Measurements from ENCODE around the gene PDE8B.

Gene PDE8B, protein sequence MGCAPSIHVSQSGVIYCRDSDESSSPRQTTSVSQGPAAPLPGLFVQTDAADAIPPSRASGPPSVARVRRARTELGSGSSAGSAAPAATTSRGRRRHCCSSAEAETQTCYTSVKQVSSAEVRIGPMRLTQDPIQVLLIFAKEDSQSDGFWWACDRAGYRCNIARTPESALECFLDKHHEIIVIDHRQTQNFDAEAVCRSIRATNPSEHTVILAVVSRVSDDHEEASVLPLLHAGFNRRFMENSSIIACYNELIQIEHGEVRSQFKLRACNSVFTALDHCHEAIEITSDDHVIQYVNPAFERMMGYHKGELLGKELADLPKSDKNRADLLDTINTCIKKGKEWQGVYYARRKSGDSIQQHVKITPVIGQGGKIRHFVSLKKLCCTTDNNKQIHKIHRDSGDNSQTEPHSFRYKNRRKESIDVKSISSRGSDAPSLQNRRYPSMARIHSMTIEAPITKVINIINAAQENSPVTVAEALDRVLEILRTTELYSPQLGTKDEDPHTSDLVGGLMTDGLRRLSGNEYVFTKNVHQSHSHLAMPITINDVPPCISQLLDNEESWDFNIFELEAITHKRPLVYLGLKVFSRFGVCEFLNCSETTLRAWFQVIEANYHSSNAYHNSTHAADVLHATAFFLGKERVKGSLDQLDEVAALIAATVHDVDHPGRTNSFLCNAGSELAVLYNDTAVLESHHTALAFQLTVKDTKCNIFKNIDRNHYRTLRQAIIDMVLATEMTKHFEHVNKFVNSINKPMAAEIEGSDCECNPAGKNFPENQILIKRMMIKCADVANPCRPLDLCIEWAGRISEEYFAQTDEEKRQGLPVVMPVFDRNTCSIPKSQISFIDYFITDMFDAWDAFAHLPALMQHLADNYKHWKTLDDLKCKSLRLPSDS

DNA sequence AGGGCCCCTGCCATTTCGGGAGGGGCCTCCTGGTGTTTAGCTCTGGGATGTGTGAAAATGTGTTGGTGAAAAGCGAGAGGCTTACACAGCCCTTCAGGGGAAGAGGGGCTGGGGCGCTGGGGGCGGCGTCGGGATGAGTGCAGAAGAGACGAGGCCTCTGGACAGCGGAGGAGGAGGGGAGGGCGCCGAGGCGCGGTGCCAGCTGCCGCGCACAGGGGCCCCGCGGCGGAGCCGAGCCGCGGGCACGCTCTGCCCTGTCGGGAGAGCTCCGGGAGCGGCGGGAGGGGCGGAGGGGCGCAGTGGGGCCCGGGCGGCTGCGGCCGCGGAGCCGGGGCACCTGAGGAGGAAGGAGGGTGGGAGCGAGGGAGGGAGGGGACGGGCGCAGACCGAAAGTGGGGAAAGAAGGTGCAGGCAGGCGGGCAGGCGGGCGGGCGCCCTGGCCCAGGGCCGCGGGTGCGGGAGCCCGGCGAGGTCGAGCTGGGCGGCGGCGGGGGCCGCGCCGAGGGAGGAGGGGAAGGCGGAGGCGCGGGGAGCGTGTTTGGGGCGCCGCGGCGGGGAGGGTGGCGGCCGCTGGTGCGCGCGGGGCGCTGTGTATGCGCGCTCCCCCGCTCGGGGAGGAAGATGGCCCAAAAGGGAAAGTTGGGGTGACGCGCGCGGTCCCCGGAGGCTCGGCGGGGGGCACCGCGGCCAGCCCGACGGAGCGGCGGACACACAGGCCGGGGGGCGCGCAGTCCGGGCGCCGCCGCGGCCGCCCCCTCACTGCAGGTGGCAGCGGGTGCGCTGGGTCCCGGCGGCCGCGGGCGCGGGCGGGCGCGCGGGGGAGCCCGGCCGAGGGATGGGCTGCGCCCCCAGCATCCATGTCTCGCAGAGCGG lies at the start of gene PDE8B:
TSS of gene PDE8B (plus strand) at position 590 of the 873 bp plus-strand sequence. CDS start at position 836, 246 bp downstream.
- no peak for DNase-seq

DNA sequence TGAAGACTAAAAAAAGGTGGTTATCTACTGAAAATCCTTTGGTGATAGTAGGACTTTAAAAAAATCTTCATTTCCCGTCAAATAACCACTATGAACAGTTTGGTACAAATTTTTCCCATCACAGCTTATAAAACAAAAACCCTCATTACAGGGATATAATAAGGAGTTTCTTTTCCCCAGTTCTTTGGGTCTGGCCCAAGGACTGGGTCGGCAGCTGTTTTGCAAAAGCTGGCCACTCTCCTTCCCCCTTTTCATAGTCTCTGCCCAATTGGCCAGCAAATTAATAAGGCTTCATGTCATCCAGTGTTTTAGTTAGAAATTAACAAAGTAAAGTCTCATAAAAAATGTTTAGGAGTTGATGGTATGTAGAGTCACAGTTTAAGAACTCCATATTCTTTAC lies 47.0 kb upstream of the PDE8B start:
- DNase-seq, result no peak

DNA sequence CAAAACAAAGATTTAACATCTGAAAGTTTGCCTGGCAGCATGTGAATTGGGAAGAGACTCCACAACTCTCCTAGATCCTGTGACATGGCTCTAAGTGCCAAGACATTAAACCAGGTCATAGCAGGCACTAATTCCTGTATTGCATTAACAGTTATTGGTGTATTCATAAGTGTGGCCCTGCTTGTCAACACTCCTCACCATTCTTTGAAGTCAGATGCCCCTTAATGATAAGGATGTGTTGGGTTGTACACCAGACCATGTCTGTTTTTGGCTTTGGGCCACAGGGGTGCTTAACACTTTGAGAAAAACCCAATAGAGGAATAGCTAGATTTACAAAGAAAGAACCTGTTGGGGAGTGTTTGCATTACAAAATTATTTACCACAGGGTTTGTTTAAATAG lies 43.4 kb upstream of the PDE8B start:
- no peak for DNase-seq

DNA sequence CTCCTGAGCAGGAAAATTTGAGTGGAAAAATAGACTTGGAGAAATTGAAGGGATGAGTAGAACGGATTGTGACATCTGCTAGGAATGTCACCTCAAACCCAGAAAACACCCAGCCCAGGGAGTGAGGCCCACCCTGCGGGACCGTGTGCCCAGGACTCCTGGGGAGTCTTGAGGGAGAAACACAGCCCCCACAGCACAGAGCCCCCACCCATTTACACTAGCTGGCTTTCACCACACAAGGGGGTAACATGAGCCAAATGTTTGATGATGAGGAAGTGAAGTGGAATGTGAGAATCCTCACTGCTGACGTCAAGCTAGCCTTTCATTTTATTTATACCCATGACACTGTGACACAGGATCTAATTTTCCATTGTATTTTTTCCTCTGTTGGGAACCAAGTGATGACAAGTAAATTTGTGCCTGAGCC lies 42.8 kb upstream of the PDE8B start:
- DNase-seq, result no peak

DNA sequence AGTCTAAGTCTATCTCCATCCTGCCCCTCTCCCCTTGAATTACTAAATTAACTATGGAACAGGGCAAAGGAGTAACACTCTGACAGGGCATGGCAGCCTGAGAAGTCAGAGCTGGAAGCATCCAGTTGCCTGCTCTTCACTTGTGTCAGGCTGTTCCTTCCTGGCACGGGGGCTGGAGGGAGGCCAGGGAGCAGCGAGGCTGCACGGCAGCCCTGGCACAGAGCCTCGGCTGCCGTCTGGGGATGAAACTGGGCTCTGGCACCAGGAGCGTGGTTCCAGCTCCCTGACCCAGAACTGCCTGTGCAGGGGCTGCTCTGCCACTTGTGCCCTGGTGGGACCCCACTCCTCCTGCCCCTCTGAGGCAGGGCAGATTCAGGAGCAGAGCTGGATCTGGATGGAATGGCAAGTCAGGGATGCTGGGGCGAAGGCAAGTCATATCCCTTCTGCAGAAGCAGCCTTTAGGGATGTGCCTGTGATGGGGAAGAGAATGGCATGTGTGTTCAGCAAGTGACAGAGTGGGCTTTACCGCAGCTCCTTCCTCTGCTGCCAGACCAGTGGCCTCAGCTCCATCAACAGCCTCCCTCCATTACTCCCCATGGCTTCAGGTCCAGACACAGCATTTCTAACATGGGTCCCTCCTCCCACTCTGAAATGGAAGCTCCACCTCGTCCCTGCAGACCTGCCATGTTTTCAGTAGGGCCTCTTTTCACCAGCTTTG lies 42.2 kb upstream of the PDE8B start:
- no peak for DNase-seq

DNA sequence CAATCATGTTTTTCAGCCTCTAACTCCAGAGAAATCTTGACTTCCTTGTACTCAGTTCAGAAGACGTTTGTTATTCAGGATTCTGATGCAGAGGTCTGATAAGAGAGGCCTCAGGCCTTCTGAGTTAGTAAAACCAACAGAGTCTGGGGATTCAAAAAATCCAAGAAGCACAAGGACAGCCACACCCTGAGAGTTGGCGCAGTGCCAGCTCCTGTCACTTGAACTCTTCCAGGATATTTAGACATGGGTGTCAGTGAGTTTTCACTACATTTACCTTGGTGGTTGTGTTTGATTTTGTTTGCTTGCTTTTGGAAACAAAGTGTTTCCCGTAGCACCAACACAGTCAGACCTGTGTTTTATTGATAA lies 41.6 kb upstream of the PDE8B start:
- DNase-seq, result no peak

DNA sequence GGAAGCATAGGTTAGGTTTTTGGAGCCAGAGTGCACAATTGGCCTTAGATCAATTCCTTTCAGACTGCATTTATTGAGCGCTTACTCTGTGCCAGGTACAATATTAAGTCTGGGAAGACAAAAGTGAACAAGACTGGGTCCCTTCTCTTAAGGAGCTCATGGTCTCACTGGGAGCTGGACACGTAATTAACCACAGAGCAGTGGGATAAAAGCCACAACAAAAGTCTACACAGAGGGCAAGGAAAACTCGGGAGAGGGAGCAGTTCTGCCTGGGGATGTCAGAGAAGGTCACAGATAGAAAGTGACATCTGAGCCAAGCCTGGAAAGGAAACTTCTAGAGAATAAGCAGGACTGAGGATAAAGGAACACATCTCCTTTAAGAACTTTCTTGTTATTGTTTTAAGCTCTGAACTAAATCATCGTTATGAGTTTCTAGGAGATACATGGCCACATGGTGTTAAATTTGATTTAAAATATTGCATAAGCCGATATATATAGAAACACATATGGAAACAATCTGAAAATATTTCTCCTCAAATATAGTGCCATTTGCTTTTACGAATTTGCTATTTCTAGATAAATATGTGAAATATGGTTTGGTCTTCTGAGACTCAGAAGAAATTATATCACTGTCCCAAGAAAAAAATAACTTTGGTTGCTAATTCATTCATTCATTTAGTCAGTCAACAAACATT lies 40.1 kb upstream of the PDE8B start:
- DNase-seq, result no peak

DNA sequence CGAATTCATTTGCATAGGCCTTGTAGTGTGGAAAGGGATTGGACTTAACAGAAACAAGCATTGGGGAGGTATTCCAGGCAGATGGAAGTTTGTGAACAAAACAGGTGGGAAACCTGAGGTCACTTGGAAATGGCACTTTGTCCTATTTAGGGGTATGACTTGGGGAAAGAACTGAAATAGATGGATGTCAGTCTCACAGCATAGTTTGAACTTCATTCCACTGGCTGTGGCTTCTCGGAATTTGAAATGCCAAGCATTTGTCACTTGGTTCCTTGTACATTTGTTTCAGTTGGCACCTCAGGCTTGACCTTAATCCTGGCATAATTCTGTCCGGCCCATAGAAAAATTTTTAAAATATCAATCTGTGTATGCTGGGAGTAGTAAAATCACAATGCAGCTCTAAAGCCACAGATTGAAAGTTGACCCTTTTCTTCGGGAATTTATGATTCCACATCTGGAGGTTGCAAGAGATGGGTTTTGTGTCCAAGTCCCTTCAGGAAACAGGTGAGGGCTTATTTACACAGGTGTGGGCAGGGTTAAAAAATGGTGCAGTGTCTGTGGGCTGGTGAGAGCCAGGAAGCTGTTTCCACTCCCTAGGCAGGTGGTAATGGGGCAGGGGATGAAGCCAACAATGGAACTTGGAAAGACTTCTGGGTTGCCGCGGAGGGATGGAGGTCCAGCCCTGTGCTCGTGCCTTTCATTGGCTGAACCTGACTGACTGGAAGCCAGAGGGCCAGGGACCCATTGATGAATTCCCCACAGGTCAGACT lies 39.2 kb upstream of the PDE8B start:
- DNase-seq, result no peak

DNA sequence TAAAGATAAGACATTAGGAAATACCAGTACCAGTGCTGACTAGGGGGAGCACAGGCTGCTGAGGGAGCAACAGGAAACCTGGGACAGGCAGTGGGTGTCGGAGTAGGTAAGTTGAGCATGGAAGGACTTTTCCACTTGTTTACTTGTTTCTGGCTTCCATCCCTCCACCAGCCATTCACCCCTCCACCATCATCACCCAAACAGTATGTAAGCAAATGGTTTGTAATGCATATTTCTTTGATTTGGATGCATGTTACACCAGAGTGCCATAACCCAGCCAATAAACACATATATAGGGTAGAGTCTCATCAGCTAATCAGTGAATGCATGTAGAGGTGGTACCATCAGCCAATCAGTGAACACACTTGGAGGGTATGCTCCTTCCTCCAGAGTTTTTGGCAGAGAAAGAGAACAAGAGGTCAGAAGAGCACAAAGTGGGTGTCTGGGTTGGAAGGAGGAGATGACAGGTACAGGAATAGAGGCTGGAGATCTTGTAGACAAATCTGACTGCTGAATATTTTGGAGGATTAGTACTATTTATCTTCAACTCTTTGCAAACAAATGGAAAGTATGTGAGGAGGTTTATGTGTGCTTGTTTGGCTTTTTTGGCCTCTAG lies 37.7 kb upstream of the PDE8B start:
- DNase-seq, result no peak

DNA sequence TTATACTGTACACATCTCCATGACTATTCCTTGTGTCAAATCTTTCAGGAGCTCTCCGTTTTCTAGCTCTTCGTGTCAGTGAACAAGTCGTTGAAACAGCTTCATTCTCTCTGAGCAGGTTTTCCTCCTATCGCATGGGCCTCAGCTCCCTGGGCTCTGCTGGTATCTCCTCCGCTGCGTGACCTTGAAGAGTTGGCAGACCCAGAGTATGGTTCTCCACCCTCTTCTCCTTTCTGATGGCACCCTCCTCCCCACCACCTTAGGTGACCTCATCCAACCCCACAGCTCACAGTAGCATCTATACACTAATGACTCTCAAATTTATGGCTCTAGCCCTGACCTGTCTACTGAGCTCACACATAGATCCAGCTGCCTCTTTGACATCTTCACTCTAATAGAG lies 36.0 kb upstream of the PDE8B start:
- no peak for DNase-seq

DNA sequence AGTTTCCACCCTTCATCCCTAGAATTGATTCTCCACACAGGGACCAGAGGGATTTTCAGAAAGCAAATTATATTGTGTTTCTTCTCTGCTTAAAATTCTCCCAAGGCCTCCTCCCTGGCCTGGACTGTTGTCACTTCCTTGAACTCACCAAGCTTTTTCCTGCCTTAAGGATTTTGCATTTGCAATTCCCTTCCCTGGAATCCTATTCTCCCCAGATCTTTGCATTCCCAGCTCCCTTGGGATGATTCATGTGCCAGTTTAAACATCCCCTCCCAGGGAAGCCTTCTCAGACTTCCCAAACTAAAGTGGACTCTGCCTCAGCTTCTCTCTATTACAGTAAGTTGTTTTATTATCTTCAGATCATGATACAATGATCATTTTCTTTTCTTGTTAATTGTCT lies 35.2 kb upstream of the PDE8B start:
- DNase-seq, result no peak

DNA sequence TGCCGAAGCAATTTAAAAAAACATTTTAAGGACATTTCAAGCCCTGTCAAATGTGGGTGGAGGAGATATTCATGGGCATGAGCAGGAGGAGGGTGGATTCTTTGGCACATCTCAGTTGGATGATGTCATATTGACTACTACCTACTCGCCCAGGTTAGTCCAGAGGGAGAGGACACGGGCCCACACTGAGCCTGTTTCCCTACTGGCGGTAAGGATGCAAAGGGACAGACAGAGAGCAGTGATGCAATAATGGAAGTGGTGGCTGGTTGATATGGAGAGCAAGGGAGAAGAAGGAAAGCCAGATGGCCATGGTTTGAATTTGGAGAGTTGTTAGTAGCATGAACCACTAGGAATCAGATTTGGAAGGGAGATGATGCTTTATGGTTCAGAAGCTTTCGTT lies 34.1 kb upstream of the PDE8B start:
- no peak for DNase-seq

DNA sequence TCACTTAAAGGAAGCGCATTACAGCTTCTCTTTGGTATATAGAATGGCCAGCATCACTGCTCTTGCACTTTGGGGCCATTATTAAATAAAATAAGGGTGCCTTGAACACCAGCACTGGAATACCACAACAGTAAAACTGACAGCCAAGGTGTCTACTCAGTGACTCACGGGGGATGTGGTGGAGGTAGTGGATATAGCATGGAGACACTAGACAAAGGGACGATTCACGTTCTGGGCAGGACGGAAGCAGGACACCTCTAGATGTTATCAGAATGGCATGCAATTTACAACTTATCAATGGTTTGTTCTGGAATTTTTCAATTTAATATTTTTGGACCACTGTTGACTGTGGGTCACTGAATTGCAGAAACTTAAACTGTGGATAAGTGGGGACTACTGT lies 32.9 kb upstream of the PDE8B start:
- no peak for DNase-seq

DNA sequence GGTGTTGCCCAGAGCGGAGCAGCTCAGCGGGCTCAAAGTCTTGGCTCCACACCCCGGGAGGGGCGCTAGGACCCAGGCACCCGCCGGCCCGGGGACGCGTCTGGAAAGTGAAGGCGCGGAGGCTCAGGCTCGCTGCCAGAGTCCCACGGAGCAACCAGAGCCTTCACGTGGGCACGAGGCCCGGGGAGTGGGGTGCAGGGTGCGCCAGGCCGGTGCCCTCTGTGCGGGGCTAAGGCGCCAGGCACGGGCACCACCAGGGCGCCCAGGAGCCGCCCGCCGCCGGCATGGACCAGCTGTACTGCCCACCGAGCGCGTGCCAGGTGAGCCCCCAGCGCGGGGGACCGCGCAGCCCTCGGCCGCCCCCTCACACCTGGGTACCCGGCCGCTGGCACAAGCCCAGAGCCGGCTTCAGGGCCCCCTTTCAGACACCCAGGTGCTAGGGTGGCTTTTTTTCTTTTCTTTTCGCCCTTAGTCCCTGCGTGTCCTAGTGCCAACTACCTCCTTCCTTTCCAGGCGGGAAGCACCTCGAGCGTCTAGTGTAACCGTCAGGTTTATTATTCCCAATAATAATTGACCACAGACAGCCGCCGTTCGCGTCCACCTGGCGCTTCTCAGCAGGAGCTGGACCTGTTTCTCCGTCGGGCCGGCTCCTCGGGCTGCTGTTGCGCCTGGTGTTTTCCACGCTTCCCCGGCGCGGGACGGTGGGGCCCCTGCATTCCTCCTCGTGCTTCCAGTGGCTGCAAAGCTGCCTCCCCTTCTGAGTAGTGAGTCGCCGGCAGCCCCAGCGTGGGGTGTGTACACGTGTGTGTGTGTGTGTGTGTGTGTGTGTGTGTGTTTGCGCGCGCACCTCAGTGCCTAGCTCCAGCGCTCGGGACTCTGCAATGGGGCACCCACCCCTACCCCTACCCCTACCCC lies 30.1 kb upstream of the PDE8B start:
- no peak for DNase-seq

DNA sequence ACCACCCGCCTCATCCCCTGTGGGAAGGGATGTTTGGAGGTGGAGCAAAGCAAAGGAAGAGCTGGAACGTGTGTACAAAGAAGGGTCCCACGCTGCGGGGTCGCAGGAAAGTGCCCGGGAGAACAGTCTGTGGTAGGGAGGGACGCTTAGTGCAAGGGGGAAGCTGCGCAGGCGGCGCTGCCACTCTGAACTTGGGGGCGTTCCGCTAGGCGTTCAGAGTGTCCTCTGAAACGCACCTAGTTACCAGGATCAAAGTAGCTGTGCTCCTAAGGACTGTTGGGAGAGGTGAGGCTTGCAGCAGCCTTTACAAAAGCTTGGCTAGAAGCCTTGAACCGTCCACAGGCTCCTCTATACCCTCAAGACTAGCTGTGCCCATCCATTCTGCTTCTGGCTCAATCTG lies 29.3 kb upstream of the PDE8B start:
- DNase-seq, result no peak

DNA sequence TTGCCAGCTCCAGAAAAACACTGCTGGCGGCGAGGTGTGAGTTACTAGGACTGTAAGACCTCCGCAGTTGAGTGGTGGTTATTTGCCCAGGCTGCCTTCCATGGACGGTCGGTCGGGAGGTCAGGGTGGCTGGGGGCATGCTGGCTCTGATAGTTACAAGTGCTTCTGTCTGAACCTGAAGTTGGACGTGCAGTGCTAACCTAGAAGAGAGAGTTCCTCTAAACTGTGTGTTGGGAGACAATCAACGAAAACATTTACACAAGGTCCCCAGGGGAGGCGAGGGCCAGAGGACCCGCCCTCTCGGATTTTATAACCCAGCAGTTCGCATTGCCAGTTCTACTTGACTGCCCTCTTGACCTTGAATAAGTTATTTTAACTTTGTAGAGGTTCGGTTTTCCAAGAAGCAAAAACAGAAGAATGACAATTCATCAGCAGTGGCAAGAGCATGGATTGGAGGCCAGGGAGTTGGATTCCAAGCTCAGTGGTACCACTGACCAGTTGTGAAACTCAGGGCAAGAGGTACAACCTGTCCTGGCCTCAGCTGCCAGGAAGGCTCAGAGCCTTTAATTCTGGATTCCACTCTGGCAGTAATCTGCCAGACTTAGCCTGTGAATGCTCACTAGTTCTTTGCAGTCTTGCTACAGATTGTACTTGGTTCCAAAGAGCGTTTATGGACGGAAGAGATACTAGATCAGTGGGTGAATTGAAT lies 28.7 kb upstream of the PDE8B start:
- no peak for DNase-seq

DNA sequence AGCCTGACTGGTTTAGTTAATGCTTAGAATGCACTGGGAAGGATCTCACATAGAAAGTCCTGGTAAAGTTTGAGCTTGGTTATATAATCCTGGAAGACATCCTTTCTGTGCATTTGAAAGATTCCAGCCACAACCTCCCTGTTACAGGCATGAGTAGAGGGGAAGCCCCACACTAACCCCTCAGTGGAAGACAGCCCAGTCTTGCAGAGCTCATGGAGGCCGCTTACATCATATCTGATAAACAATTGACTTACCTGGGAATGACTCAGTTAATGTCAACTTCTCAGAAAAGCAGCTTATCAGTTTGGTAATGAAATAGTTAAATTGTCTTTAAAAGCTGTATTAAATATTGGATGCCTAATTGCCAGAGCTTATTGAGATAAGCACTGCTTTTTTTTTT lies 28.1 kb upstream of the PDE8B start:
- DNase-seq, result no peak

DNA sequence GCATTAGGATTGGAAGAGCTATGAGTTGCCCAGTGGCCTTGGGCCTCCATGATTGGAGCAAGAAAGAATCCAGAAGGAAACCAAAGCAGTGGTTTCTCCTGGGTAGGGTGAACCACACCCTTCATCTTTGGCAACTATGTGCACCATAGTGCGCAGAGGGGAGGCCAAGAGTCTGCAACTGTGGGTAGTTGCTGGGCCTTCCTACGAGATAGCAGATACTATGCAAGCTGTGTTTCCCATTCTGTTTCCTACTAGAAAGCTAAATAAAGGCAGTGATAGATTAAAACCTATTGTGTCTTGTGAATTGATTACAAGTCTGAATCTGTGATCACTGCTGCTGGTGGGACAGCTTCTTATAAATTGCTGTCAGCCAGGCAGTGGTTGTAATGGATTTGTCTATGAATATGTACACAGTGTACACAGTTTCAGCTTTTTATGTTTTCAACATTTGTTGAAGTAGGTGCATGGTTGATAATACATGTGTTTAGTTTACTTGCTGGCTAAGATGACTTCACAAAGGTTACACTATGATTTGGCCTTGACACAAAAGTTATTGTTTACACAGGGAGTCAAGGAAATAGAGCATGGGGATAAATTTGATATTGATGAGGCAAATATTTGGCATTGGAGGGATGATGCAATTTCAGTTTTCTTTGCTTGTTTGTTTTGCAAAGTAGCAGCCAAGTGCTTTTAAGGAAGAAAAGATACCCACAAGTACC lies 23.7 kb upstream of the PDE8B start:
- DNase-seq, result no peak
